ENCODE results near the gene H2AZ2. TPM values are rescaled to one million over a fixed set of nuclear protein-coding genes. Genes with fewer than 3 reads are reported as not detected.

H2AZ2 gene
- total and polyA plus RNA-seq, 2 of the 4 experiments (the other 2 are of a cell fraction): 156 to 162 TPM

DNA sequence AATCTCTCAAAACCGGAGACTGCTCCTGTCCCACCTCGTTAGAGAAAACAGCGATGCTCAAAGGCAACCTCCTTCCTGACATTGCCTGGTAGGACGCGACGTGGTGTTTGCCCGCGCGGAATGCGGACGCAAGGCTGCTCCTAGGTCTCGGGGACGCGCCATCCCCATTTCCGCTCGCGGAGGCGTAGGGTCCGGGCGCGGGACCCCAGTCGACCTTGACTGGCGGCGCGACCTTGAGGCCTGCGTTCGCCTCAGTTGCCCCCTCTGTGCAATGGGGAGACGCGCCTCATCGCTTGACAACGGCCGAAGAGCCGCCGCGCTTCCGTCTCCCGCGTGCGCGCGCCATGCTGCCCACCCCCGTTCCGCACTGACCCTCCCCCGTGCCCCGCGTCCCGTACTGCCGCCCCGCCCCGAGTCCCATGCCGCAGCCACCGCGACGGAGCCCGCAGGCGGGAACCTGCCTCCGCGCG is 51.8 kb downstream of the H2AZ2 start:
- Histone ChIP-seq H3K27ac (ENCODE audit: insufficient read depth, low read length) (peak overlapping the region; percentile 90), H2BK15ac (ENCODE audit: low read depth, low read length) (no peak overlapping the region), H2AK9ac (replicated peaks; ENCODE audit: low read depth, low read length, poor library complexity) (peak overlapping the region; percentile 100), H4K5ac (ENCODE audit: low read depth, low read length) (peak overlapping the region; percentile 73), H3K9me3 (ENCODE audit: control insufficient read depth, insufficient read depth, low read length) (no peaks in the 10 kb centered on the region), H2BK5ac (ENCODE audit: low read depth, low read length, poor library complexity, severe bottlenecking) (peak overlapping the region; percentile 90), H3K56ac (ENCODE audit: extremely low read depth, insufficient read depth, low read length) (peak overlapping the region; percentile 61), H3K79me1 (ENCODE audit: low read depth in 1 of 2, low read length in 2 of 2) (peaks cover 10 to 35% of the 10 kb centered on the region in 2 experiments; a peak in 3 of 4 replicates), H3K9ac (ENCODE audit: low read depth, low read length) (peak overlapping the region; percentile 59), H3K36me3 (ENCODE audit: control insufficient read depth, insufficient read depth, low read length) (peaks cover 16% of the 10 kb centered on the region), H4K20me1 (ENCODE audit: insufficient read depth, low read length) (peaks cover 39% of the 10 kb centered on the region), H3K23ac (ENCODE audit: low read depth, low read length) (peak overlapping the region; percentile 67), H2BK120ac (ENCODE audit: low read depth, low read length) (peak overlapping the region; percentile 72; the same call in 1 of the 2 replicates), H3K9me1 (ENCODE audit: insufficient read depth, low read length) (peaks cover 13% of the 10 kb centered on the region; the same call in 1 of the 2 replicates), H2AK5ac (ENCODE audit: low read depth, low read length) (peak overlapping the region; percentile 18; the same call in 1 of the 2 replicates), H4K8ac (ENCODE audit: low read depth in 2 of 2, low read length in 2 of 2) (peak overlapping the region; percentile 69 to 78), H4K91ac (ENCODE audit: insufficient read depth, low read depth, low read length) (peak overlapping the region; percentile 79), H3K4me1 (ENCODE audit: control insufficient read depth, insufficient read depth, low read length) (peaks cover 5% of the 10 kb centered on the region), H3K14ac (replicated peaks; ENCODE audit: low read depth, low read length) (peak overlapping the region; percentile 45), H3K4me3 (ENCODE audit: insufficient read depth, low read depth, low read length) (peak overlapping the region; percentile 83), H2AFZ (replicated peaks; ENCODE audit: low read length, poor library complexity) (peak overlapping the region; percentile 96), H2BK20ac (ENCODE audit: low read depth, low read length) (no peak overlapping the region), H3K18ac (ENCODE audit: low read depth, low read length) (peak overlapping the region; percentile 69), H3K27me3 (ENCODE audit: control insufficient read depth, insufficient read depth, low read length) (no peaks in the 10 kb centered on the region), H3K4me2 (ENCODE audit: low read depth, low read length) (peak overlapping the region; percentile 91), H3K4ac (ENCODE audit: low read depth, low read length) (peak overlapping the region; percentile 84)
- intact Hi-C loops (cut with micrococcal nuclease): loop anchor here (1.0 to 5.0 kb wide), 5 partner anchors 27 to 341 kb away; partner anchors contain the start of gene OGDH
- dilution Hi-C loops (cut with HindIII; ENCODE audit: low sequenced_read_pairs, unreplicated experiment): no loop called here
- POLR2A ChIA-PET (ENCODE audit: unreplicated experiment): no interaction called here
- TF ChIP-seq, protein P1, sequence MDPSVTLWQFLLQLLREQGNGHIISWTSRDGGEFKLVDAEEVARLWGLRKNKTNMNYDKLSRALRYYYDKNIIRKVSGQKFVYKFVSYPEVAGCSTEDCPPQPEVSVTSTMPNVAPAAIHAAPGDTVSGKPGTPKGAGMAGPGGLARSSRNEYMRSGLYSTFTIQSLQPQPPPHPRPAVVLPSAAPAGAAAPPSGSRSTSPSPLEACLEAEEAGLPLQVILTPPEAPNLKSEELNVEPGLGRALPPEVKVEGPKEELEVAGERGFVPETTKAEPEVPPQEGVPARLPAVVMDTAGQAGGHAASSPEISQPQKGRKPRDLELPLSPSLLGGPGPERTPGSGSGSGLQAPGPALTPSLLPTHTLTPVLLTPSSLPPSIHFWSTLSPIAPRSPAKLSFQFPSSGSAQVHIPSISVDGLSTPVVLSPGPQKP (IDR thresholded peaks at IDR 0.05; ENCODE audit: borderline replicate concordance, low read depth, low read length): no peak
- TF ChIP-seq MAFK (IDR thresholded peaks at IDR 0.05; ENCODE audit: low read depth, low read length) (no peak), RCOR1 (IDR thresholded peaks at IDR 0.05; ENCODE audit: insufficient replicate concordance, low read length) (peak; percentile 83)
- TF ChIP-seq, protein P2, sequence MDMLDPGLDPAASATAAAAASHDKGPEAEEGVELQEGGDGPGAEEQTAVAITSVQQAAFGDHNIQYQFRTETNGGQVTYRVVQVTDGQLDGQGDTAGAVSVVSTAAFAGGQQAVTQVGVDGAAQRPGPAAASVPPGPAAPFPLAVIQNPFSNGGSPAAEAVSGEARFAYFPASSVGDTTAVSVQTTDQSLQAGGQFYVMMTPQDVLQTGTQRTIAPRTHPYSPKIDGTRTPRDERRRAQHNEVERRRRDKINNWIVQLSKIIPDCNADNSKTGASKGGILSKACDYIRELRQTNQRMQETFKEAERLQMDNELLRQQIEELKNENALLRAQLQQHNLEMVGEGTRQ (IDR thresholded peaks at IDR 0.05; ENCODE audit: low read depth, low read length): no peak
- CTCF ChIA-PET: no interaction called here
- BruUV-seq (replicated peaks): no TSS peak
- peak; percentile 36 for DNase-seq
- ATAC-seq (ENCODE audit: low read depth): peak; percentile 13
- in situ Hi-C loops (cut with MboI; ENCODE audit: low sequenced_read_pairs): no loop called here
- 2% methylated on average over 24 of the region's 59 CpGs; no CpG with 5 or more reads in 1 of the 2 experiments for WGBS, 2 experiments (ENCODE audit: extremely low coverage in 2 of 2, insufficient read length in 1 of 2)
